ENCODE results near the gene ADSS1.
"Not testable (repeated sequence)": the region's sequence is repeated elsewhere in the genome, so short reads cannot be mapped to it uniquely, and the experiment has no call there.

Gene ADSS1

GRCh38 chr14:104745431-104745830, 21.4 kb downstream of the ADSS1 start:
- Mint-ChIP-seq H3K4me3 (no peak overlapping the region), H3K4me1 (peaks cover 14% of the 10 kb centered on the region), H3K27me3 (peaks cover 19% of the 10 kb centered on the region), H3K27ac (no peak overlapping the region), H3K9me3 (no peaks in the 10 kb centered on the region), H3K36me3 (no peaks in the 10 kb centered on the region)
- DNase-seq (ENCODE audit: low spot score in 2 of 2) (no peak), ATAC-seq (ENCODE audit: low read depth) (no peak)

GRCh38 chr14:104746071-104746545, 22.1 kb downstream of the ADSS1 start:
- Mint-ChIP-seq H3K9me3 (no peaks in the 10 kb centered on the region), H3K27ac (no peak overlapping the region), H3K4me3 (no peak overlapping the region), H3K36me3 (no peaks in the 10 kb centered on the region), H3K27me3 (peaks cover 16% of the 10 kb centered on the region), H3K4me1 (peaks cover 13% of the 10 kb centered on the region)
- DNase-seq (ENCODE audit: low spot score in 2 of 2), result no peak
- peak; percentile 37 for ATAC-seq (ENCODE audit: low read depth)

GRCh38 chr14:104746934-104747481, 23.0 kb downstream of the ADSS1 start:
- H3K4me1 Mint-ChIP-seq, result peaks cover 11% of the 10 kb centered on the region
- no peaks in the 10 kb centered on the region for H3K36me3 Mint-ChIP-seq
- H3K27ac Mint-ChIP-seq, result no peak overlapping the region
- H3K4me3 Mint-ChIP-seq, result no peak overlapping the region
- ATAC-seq (ENCODE audit: low read depth), result no peak
- no peaks in the 10 kb centered on the region for H3K9me3 Mint-ChIP-seq
- DNase-seq (ENCODE audit: low spot score in 2 of 2), result no peak
- H3K27me3 Mint-ChIP-seq, result peaks cover 9% of the 10 kb centered on the region

GRCh38 chr14:104747876-104748275, 23.8 kb downstream of the ADSS1 start:
- no peaks in the 10 kb centered on the region for H3K36me3 Mint-ChIP-seq
- H3K27me3 Mint-ChIP-seq, result peaks cover 2% of the 10 kb centered on the region
- H3K4me3 Mint-ChIP-seq, result no peak overlapping the region
- no peaks in the 10 kb centered on the region for H3K9me3 Mint-ChIP-seq
- no peak for DNase-seq (ENCODE audit: low spot score in 2 of 2)
- no peak for ATAC-seq (ENCODE audit: low read depth)
- no peak overlapping the region for H3K27ac Mint-ChIP-seq
- H3K4me1 Mint-ChIP-seq, result peaks cover 11% of the 10 kb centered on the region

DNA sequence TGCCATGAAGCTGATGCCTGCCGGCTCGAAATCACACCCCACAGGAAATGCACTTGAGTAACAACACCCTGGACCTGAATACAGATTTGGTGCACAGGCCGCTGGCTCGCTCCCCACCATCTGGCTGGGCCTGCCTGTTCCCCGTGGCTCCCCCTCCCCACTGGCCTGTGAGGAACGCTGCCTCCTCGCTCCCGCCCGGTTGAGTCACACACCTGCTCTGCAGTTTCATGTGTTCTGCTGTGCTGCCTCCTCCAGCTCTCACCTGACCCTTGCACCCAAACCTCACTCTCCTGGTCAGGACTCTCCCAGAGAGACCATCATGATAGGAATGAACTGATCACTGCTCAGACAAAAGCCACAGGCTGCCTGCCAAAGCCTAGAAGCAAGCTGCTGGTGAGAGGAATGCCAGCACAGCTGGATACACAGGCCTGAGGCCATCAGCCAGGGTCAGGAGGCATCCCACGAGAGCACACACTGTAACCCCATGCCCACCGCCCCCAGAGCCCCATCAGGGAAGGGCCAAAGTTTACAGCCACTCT, 25.2 kb downstream of the ADSS1 start:
- H3K9me3 Mint-ChIP-seq, result no peaks in the 10 kb centered on the region
- no peak for DNase-seq (ENCODE audit: low spot score in 2 of 2)
- no peak overlapping the region for H3K27ac Mint-ChIP-seq
- ATAC-seq (ENCODE audit: low read depth), result no peak
- H3K27me3 Mint-ChIP-seq, result peaks cover 2% of the 10 kb centered on the region
- H3K4me3 Mint-ChIP-seq, result no peak overlapping the region
- no peaks in the 10 kb centered on the region for H3K36me3 Mint-ChIP-seq
- peaks cover 18% of the 10 kb centered on the region for H3K4me1 Mint-ChIP-seq

DNA sequence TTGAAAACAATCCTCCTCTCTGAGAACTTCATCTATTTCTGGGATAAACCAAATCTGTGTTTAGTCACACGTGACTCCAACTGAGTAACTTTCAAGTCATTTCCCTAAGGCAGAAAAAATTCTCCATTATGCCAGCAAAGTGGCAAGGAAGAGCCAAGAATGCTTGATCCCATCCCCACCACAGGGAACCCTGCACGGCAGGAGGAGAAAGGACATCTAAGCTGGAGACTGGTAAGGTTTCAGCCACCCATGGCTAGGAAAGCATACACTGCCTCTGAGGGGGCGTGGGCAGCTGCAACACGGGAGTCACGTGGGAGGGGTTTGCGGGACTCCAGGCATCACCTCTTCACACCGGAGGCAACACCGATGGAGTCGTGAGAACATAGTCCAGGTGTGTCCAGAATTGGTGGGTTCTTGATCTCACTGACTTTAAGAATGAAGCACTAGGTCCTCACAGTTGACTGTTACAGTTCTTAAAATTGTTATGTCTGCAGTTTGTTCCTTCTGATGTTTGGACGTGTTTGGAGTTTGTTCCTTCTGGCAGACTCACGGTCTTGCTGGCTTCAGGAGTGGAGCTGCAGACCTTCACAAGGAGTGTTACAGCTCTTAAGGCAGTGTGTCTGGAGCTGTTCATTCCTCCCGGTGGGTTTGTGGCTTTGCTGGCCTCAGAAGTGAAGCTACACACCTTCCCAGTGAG, 26.2 kb downstream of the ADSS1 start:
- no peaks in the 10 kb centered on the region for H3K36me3 Mint-ChIP-seq
- peaks cover 2% of the 10 kb centered on the region for H3K27me3 Mint-ChIP-seq
- ATAC-seq (ENCODE audit: low read depth), result no peak
- peaks cover 24% of the 10 kb centered on the region for H3K4me1 Mint-ChIP-seq
- no peak for DNase-seq (ENCODE audit: low spot score in 2 of 2)
- H3K27ac Mint-ChIP-seq, result no peak overlapping the region
- H3K9me3 Mint-ChIP-seq, result no peaks in the 10 kb centered on the region
- H3K4me3 Mint-ChIP-seq, result no peak overlapping the region

GRCh38 chr14:104750753-104751057, 26.7 kb downstream of the ADSS1 start:
- not testable (repeated sequence) for H3K27ac Mint-ChIP-seq; DNase-seq (ENCODE audit: low spot score in 2 of 2); H3K9me3 Mint-ChIP-seq; H3K27me3 Mint-ChIP-seq; H3K36me3 Mint-ChIP-seq; ATAC-seq (ENCODE audit: low read depth)
- Mint-ChIP-seq H3K4me1 (peaks cover 27% of the 10 kb centered on the region), H3K4me3 (peak overlapping the region; percentile 46)

DNA sequence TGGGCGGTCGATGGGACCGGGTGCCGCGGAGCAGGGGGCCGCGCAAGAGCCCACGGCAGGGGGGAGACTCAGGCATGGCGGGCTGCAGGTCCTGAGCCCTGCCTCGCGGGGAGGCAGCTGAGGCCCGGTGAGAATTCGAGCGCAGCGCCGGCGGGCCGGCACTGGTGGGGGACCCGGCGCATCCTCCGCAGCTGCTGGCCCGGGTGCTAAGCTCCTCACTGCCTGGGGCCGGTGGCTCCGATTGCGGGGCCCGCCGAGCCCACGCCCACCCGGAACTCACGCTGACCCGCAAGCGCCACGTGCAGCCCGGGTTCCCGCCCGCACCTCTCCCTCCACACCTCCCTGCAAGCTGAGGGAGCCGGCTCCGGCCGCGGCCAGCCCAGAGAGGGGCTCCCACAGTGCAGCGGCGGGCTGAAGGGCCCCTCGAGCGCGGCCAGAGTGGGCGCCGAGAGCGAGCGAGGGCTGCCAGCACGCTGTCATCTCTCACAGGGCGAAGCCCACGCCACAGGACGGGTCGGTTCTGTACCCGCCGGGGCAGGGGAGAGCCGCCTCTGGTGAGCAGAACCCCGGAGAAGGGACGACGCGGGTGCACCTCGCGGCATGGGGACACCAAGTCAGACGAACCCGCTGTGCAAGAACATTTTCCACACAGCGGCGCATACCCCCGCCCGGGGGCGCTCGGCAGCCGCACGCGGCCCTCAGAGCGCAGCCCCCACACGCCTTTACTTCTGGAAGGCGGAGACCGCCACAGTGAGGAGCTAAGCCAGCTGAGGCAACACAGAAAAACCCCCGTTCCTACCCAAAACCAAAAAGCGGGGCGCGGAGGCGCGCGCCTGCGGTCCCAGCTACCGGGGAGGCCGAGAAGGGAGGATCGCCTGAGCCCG, 27.8 kb downstream of the ADSS1 start:
- H3K4me3 Mint-ChIP-seq, result peak overlapping the region; percentile 81
- peak overlapping the region; percentile 92 for H3K27ac Mint-ChIP-seq
- peaks cover 26% of the 10 kb centered on the region for H3K4me1 Mint-ChIP-seq
- peaks cover 6% of the 10 kb centered on the region for H3K36me3 Mint-ChIP-seq
- peaks cover 2% of the 10 kb centered on the region for H3K27me3 Mint-ChIP-seq
- ATAC-seq (ENCODE audit: low read depth), result no peak
- H3K9me3 Mint-ChIP-seq, result no peaks in the 10 kb centered on the region
- no peak for DNase-seq (ENCODE audit: low spot score in 2 of 2)

DNA sequence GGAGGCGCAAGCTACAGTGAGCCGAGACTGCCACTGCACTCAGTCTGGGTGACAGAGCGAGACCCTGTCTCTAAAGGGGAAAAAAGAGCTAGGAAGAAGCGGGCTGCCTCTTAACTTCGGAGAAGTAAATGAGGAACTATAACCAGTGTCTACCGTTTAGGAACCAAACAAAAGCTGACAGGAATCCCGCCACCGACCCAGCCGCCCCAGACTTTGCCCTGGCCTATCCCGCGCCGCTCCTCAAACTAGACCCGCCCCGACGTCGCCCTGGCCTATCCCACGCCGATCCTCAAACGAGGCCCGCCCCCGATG, 28.4 kb downstream of the ADSS1 start:
- no peak for DNase-seq (ENCODE audit: low spot score in 2 of 2)
- Mint-ChIP-seq H3K9me3 (no peaks in the 10 kb centered on the region), H3K4me3 (peak overlapping the region; percentile 81), H3K27me3 (peaks cover 2% of the 10 kb centered on the region), H3K36me3 (peaks cover 6% of the 10 kb centered on the region), H3K27ac (peak overlapping the region; percentile 92), H3K4me1 (peaks cover 28% of the 10 kb centered on the region)
- peak; percentile 79 for ATAC-seq (ENCODE audit: low read depth)

- H3K4me1 Mint-ChIP-seq, result peaks cover 31% of the 10 kb centered on the region
- H3K9me3 Mint-ChIP-seq, result no peaks in the 10 kb centered on the region
- peaks cover 2% of the 10 kb centered on the region for H3K27me3 Mint-ChIP-seq
- DNase-seq (ENCODE audit: low spot score in 2 of 2) (peak; percentile 98 to 99), ATAC-seq (ENCODE audit: low read depth) (peak; percentile 83)
- peak within 1 kb of the TSS; percentile 81 for H3K4me3 Mint-ChIP-seq
- peaks cover 8% of the 10 kb centered on the region for H3K36me3 Mint-ChIP-seq
- peak within 1 kb of the TSS; percentile 92 for H3K27ac Mint-ChIP-seq
Observed at GRCh38 chr14:104752735-104753527, 28.9 kb downstream of the ADSS1 start, which contains the start of gene SIVA1. TSS of gene SIVA1 (plus strand) at chr14:104753147. CDS start at chr14:104753202, 55 bp downstream.

DNA sequence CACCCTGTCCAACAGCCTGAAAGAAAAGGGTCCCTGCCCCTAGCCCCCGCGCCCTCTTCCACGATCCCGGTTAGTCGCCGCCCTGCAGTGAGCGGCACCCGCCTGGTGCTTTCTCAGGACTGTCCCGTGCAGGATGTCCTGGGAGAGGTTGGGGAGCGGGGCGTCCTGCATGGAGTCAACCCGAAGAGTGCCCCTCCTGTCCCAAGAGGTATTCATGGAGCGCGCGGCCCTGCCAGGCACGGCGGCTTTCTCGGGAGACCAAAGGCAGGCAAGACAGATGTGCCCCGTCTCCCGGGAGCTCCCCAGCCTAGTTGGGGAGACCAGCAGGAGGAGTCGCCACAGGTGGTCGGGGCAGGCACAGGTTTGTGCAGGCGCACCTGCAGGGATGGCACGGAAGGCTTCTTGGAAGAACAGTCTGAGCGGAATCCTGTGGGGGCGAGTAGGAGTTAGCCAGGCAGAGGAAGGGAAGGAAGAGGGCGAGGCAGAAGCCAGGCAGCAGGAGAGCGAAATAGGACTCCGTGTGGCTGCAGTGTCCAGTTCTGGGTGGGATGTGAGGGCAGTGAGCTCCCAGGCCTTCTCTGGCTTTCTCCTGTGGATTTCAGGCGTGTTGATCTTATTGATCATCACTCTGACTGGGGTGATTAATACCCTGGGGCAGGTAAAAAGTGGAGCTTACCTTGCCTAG, 29.6 kb downstream of the ADSS1 start:
- Mint-ChIP-seq H3K4me3 (peak overlapping the region; percentile 81), H3K27me3 (peaks cover 2% of the 10 kb centered on the region), H3K27ac (peak overlapping the region; percentile 92), H3K9me3 (no peaks in the 10 kb centered on the region), H3K36me3 (peaks cover 8% of the 10 kb centered on the region), H3K4me1 (peaks cover 31% of the 10 kb centered on the region)
- ATAC-seq (ENCODE audit: low read depth) (no peak), DNase-seq (ENCODE audit: low spot score in 2 of 2) (no peak)

DNA sequence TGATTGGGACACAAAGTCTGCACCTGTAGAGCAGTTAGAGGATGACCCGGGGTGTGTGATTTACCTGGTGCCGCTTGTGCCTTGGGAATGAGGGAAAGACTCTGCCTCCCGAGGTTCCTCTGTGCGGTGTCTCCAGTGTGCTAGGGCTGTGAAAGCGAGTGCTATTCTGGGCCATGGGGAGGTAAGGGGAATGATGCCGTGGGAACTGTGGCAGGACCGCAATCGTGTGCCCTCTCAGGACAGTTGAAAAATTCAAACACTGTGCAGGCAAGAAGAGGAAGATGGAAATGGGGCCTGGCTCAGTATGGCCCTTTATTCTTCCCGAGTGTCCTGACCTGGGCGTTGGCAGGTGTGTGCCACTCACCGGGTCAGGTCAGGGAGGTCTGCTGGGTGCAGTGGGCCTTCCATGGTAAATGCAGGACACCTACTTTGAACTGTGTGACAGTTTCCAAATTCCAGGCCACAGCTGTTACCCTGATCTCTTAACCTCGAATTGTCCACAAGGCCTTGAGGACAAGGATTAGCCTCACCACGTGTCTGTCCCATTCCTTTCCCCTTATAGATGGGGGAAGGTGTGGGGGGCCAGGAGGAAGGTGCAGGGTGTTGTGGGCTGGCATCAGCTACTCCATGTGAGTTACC, 30.3 kb downstream of the ADSS1 start:
- no peaks in the 10 kb centered on the region for H3K27me3 Mint-ChIP-seq
- H3K4me3 Mint-ChIP-seq, result peak overlapping the region; percentile 81
- no peak for DNase-seq (ENCODE audit: low spot score in 2 of 2)
- peaks cover 25% of the 10 kb centered on the region for H3K4me1 Mint-ChIP-seq
- peaks cover 12% of the 10 kb centered on the region for H3K36me3 Mint-ChIP-seq
- ATAC-seq (ENCODE audit: low read depth), result no peak
- H3K27ac Mint-ChIP-seq, result peak overlapping the region; percentile 92
- no peaks in the 10 kb centered on the region for H3K9me3 Mint-ChIP-seq

GRCh38 chr14:104755621-104756020, 31.6 kb downstream of the ADSS1 start:
- Mint-ChIP-seq H3K4me3 (no peak overlapping the region), H3K27me3 (no peaks in the 10 kb centered on the region), H3K36me3 (peaks cover 18% of the 10 kb centered on the region), H3K4me1 (peaks cover 25% of the 10 kb centered on the region), H3K9me3 (no peaks in the 10 kb centered on the region), H3K27ac (no peak overlapping the region)
- DNase-seq (ENCODE audit: low spot score in 2 of 2), result no peak
- no peak for ATAC-seq (ENCODE audit: low read depth)

All from memory B cell (primary cell).